SW 1271 (cell line): ENCODE measurements around the gene CTNND2.
A peak's percentile ranks its signal among the peaks of the same experiment; 100 is the strongest.
"Not testable (repeated sequence)": the region's sequence is repeated elsewhere in the genome, so short reads cannot be mapped to it uniquely, and the experiment has no call there.

Source experiments
- DNase-seq, 2 experiments: peaks; one replicate each; lab custom pipeline; 2025; lab: John Stamatoyannopoulos, UW

Gene CTNND2

DNA sequence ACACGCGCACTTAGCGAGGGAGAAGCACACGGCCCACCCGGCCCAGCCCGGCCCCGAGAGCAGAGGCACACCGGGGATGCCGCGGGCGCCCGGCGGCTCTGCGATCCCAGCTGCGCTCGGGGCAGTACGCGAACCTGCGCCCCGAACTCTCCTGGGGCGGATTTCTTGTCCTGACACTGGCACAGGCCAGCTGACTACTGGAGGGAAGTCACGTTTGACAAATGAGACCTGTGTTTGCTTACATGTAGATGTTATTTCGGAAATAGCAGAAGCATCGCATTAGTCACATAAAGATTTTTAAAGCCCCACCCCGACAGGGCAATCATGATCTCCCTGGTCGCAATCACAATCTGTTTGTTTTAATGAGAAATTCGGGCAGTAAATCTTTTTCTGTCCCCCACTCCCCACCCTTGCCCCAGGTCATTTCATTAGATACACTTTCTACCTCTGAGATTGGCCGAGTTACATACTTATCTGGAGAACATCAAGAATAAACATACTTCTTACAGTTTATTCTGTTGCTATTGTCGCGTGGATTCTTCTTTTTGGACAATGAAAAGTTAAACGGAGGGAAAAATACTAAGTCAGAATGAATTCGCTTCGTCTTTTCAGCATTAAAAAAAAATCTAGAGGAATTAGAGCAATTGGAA lies 518.9 kb downstream of the CTNND2 start:
- no peak for DNase-seq

DNA sequence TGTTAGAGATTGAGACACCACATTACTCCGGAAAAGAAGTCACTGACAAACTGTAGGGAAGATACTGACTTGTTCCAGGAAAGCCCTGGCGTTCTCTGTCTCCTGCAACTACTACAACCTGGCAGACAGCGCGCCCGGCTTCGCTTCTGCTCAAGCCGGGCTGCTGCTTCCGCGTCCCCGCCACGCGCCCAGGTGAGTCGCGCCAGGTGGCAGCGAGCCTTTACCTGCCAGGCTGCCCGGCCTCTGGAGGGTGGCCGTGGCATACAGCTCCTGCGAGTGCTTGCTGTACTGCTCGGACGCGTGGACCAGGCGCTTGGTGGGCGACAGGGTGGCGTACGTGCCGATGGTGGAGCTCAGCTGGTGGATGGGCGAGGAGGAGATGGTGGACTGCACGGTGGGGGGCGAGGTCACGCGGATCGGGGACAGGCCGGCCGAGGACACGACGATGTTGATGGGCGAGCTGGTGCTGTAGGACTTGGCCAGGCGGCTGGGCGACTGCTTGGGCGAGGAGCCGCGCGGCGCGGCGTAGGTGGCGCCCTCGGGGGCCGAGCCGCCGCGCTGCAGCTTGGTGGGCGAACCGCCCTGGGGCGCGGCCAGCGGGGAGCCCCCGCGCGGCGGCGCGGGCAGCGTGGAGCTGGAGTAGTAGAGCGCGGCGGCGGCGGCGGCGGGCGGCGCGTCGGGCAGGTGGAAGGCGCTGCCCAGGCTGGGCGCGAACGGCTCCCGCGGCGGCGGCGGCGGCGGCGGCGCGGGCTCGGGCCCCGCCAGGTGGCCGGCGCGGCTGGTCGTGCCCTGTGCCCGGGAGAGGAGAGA lies 519.6 kb downstream of the CTNND2 start:
- no peak for DNase-seq

DNA sequence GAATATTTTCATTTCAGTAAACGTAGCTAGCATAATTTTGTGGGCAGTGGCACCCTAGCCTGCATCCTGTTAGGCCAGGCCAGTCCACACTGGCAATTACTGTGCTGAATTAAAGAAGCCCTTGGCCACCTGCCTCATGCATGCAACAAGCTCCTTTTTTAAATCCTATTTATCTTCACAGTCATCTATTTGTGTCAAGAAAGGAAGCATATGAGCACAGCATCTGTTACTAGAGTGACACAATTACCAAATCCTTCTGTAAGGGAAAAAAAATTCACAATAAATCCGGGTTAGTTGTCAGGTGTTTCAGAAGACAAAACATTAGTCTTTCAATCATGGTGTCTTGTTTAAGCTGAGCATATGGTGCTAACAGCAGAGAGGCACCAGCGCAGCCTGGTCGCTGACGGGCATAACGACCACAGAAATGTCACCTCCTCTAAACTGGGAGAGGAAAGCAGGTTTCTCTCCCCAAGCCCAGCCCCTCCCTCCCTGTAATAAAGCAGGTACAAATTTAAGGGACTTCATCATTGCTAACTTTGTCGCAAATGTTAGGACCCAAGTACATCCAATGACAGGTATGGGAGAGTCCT lies 520.6 kb downstream of the CTNND2 start:
- no peak for DNase-seq

DNA sequence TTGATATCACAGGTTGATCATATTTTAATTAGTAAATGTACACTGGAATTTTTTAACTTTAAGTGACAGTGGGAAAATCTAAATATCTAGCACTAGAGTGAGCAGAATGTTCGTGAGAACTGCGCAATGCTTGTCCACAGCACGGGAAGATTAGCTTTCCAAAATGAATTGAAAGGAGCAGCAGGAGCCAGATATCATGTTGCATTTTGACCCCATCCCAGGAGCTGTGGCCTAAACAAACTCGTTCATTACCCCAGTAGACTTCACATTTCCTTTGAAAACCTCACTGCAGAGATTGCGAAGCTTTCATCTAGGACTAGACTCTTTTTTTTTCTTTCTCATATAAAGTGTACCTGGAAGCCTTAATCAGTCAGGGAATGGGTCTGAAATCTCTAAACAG lies 525.8 kb downstream of the CTNND2 start:
- no peak for DNase-seq

DNA sequence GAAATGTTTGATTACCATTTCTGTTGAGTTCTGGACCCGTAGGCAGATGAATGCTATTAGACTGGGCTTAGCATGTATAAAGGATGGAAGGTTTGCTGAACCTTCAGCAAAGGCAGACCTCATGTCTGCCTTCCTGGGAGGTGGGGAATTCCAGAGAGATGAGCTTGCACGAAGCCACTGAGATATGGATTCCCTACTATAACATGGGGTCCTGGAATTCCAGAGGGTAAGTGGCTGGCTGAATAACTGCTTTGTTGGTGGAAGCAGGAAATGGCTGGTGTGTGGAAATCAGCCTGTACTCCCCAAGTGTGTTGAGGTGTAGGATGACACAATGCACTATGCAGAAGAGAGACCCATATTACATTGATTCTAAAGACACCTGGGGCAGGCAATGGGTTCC lies 526.4 kb downstream of the CTNND2 start:
- DNase-seq: no peak

DNA sequence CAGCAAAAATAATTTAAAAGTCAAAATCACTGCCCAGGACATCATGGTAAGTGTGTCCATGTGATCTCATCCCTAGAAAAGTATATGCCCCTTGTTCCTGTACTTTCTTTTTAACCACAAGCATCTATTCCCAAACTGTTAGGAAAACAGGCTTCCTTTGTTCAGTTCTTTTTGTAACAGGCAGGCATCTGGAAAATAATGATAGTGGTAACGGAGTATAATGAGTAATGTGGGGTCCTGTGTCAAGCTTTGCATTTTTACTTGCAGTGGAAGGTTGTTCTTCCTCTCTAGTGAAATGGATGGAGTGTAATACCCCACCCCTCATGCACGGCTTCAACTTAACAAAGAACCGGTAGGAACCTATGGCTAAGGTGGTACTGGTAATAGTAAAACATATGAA lies 532.1 kb downstream of the CTNND2 start:
- DNase-seq: no peak

DNA sequence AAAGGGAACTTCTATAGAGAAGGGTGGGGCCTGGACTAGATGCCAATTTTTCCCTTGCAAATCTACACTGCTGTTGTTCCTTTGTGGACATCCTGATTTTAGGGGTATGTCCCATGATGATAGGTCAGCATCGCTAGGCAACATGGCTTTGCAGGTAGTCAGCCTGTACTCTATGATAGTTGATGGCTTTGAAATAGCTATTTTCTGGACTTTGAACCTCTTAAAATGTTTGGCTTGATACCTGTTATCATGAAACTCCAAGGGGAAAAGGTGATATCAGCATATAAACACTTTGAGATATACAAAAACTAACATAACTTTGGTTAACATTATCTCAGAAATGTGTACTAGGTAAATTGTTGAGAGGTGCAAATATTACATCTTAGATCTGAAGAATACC lies 533.2 kb downstream of the CTNND2 start:
- no peak for DNase-seq

DNA sequence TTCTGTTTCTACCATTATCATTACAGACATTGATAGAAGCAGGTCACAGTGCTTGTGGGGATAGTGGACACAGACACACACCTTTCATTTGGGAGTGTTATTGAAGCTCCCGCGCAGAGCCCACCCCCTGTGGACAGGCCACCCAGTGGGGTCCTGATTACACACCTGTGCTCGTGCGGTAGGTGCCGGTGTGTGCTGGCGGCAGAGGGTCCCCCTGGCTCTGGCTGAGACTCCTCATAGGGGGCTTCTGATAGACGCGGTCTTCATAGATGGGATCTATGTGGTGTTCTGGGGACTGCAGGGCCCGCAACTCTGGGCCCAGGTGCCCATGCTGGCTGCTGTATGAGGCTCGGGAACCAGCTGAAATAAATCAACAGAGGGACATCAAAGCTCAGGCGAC lies 539.7 kb downstream of the CTNND2 start:
- DNase-seq: no peak

DNA sequence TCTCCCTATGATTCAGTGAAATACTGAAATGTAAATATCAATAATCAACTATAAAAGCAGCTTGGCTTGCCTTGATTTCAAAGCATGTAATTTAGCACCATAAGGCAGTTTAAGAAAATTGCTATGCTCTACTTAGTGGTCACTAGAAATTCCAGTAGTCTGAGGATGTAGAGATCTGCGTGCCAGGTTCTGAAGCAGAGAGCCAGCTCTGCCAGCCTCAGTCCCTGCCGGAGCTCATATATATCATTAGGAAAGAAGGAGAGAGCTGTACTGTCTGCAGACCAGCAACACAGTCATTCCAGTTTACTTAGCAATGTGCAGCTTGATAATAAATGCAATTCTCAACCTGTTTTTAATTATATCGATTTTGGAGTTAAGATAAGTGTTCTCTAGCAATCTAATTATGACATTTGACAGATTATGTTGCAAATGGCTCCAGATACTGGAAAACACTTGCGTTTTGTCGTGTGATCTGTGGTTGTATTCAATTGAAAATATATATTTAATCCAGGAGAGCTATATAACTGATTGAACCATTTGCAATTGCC lies 540.5 kb downstream of the CTNND2 start:
- DNase-seq: no peak

DNA sequence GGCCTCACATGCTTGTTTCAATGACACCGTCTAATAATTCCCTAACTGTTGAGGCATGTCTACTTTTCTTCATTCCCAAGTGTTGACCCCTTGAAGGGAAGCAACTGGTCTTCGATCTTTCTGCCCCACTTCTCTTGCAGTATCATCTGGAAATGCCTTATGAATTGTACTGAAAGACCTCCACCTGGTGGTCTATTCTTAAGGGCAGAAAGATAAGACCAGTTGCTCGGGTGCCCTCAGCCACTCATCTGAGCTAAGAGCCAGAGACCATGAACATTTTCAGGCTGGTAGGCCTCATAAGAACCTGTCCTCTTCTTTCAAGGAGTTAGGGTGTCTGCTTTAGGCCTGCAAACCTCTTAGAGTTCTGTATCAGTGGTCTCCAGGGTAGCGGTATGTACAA lies 542.5 kb downstream of the CTNND2 start:
- DNase-seq: no peak

DNA sequence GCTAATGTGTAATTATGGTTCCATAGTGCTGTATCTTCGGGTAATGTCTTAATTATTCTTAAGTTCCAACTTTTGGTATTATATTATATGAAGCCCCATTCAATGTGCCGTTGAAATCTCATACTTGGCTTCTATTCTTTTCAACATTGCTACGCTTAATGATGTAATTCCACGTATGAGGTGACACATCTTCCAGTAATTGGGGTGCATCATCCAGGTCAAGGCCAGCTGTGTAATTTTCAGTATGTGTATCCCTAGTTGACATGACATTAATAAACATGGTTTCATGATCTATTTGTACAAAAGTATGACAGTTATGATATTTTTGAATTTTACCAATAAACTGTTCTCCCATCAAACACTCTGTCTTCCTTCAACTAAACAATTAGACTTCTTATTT lies 546.3 kb downstream of the CTNND2 start:
- no peak for DNase-seq

DNA sequence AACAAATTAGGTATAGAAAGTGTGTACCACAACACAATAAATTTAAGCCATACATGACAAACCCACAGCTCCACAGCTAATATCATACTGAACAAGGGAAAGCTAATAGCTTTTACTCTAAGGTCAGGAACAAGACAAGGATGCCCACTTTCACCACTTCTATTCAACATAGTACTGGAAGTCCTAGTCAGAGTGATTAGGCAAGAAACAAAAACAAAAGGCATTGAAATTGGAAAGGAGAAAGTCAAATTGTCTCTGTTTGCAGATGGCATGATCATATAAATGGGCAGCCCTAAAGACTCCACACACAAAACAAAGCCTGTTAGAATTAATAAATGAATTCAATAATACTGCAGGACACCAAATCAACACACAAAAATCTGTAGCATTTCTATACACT lies 548.8 kb downstream of the CTNND2 start:
- no peak for DNase-seq

DNA sequence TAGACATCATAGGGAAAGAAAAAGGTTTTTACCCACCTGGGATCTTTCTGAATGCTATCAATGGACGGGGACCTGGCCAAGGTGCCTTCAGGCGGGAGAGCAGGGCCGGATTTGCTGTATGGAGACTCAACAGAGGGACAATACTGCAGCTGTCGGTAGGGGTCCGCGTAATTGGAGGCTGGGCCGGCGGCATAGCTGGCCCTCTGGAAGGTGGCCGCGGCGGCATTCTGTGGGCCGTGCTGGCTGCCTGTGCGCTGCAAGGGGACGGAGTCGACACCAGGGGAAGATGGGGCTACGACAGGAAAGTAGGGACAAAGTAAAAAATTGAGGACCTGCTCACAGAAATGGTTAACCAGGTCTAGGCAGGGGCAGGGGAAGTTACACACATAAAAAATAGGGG lies 557.9 kb downstream of the CTNND2 start:
- DNase-seq: no peak

DNA sequence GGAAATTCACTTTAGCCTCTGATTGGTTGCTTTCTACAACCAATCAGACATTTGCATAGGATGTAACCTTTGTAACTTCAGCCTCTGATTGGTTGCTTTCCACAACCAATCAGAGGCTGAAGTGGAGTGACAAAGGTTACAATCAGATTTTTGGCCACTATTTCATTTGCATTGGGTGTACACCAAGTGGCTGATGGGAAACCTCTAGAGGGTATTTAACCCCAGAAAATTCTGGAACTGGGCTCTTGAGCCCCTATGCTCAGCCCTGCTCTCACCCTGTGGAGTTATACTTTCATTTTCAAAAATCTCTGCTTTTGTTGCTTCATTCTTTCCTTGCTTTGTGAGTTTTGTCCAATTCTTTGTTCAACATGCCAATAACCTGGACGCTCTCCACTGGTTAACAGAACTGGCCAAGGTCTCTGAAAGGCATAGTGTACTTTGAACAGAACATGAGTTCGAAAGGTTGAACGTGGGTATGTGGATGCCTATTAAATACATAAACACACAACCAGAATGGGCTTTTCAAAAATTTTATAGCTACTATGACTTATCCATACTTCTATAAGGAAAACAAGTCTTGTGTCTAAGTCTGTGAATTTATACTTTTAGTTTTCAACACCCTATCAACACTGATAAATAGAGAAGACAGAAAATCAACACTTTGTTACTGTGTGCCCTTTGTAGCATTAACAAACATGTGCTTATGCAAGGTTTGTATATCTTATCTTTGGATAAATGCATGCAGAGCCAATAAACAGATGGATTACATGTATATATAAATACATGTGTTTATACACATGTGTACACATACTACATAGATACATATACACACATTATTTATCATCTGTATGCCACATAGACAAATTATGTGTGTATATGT lies 568.1 kb downstream of the CTNND2 start:
- DNase-seq: no peak

DNA sequence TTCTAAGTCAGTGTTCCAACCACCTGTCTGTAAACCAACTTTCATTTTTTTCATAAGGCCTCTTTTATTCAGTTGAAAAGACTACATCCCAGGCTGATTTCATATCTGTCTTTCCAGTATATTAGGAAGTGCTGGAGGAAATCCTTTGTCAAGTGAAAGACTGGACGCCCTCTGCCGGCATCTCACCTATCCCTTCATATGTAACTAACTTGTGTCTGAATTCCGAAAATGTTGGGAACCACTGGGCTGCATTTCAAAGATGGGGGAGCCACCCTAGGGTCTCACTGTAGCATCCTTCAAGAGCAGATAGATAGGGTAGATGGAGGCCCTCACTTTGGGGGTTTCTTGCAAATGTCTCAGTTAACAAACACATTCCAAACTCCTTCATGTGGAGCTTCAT lies 569.8 kb downstream of the CTNND2 start:
- peak in 1 of 2 experiments; percentile 7 for DNase-seq

DNA sequence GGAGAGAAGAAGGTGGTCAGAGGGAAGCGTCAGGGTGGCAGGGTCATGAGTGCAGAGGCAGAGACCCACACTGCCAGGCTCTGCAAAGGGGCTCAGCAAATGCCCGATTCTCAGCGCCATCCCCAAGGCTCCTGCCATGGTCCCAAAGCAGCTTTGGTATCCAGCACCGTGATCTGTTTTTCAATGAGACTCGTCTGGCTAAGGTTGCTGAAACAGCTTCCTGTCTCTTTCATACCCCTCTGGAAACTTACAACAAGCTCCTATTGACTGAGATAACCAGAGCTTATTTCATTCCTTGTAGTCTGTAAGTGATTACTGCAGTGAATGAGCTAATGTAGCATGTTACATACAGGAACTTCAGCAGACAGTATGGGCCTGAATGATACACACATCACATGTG lies 574.6 kb downstream of the CTNND2 start:
- DNase-seq: no peak

DNA sequence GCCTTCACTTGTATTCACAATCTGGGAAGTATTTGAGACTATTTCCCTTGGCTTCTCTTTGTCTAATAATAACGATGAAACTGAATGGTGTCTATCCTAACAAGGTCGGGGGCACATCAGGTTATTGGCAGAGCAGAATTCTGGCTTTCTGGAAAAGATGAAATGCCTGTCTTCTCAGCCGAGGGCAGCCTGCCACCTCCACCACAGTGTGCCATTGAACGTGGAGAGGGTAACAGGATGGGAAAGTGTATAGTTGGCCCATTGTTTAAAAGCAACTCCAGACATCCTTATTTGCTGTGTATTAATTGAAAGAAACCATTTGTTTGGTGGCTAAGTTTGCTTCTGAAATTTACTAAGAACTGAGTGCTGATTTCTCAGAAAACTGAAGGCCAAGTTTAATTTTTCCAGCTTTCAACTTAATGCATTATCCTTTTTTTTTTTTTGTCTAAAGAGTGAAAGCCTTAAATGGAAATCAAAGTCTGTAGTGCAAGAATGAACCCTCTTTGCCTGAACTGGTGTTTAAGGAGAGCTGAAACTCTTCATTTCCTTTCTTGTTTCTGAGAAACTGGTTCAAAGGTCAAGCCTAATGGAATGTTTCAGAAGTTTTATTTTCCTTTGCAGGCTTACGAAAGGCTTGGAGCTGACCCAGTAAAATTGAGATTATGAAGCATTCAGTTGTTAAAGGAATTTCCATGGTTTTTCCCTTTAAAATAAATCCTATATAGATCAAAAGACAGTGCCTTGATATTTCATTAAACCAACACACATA lies 579.5 kb downstream of the CTNND2 start:
- no peak for DNase-seq

DNA sequence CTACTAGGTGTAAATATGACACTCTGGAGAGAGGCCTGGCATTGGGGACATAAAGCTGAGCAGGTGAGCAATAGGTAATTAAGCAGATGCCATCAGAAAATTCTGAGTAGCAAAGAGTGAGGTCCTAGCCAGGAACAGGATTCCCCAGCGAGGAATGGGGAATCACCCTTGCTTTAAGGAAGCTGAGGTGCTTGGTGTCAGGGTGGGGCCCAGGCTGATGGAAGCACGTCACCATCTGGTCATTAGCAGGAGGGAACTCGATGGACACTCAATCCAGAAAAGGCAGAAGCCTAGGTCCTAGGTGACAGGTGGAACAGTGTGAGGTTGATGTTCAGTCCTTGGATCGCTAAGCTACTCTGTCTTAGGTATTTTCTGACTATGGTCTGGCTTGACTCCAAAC lies 580.5 kb downstream of the CTNND2 start:
- no peak for DNase-seq

DNA sequence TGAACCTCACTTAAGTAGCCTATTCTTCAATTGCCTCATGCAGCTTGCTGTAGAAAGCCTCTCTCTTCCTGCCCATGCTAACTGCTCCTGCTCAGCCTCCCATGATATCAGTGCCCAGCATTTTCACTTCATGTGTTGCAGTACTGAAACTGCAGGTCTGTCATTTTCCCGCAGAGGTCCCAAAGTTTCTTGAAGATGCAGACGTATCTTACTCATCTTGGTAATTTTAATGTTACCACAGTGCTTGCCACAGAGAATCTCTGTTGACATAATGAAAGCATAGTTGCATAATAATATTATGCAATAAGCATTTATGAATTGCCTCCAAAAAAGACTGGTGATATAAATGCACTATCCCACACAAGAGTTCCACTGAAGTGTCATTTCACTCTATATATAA lies 582.1 kb downstream of the CTNND2 start:
- no peak for DNase-seq

DNA sequence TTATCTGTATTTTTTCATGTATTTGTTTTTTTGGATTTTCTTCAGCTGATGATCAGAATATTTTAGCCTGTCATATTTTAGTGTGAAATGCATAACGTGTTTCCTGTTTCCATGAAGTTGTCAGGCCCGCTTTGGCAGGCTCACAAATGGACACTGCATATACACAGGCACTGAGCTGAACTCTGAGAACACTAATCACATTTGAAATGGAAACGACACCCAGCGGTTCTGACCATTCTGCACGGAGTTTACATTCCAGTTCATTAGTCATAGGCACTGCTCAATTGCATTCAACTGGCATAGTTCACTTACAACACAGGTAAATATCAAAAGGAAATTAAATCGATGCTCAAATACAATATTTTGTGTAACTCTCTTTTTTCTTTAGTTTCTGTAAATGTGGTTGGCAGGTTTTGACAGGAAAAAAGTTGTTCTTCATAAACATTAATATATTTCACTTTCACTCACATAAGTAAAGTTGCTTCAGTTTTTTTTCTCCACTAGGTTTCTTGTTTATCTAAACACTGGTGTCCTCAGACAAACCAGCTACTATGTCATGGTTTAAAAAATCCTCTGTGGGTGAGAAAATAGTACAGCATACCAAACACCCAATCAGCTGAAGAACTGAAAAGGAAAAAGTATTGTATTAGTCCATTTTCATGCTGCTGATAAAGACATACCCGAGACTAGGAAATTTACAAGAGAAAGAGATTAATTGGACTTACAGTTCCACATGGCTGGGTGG lies 584.2 kb downstream of the CTNND2 start:
- peak in 1 of 2 experiments; percentile 28 for DNase-seq

DNA sequence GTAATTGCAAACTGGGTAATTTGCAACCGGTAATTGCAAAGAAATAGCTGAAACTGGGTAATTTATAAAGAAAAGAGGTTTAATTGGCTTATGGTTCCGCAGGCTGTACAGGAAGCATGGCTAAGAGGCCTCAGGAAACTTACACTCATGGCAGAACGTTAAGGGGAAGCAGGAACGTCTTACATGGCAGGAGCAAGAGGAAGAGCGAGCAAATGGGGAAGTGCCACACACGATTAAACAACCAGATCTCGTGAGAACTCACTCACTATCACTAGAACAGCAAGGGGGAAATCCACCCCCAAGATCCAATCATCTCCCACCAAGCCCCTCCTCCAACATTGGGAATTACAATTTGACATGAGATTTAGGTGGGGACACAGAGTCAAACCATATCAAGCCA lies 590.6 kb downstream of the CTNND2 start:
- DNase-seq: not testable (repeated sequence)
